ENCODE data around the gene SH3RF1. TPM values are rescaled to one million over a fixed set of nuclear protein-coding genes. Genes with fewer than 3 reads are reported as not detected.

Gene SH3RF1
- total and polyA plus RNA-seq, 7 experiments from 2014 or later: 0.08 to 3.8 (median 0.50) TPM; not detected in 3

GRCh38 chr4:169158861-169159260, 111.9 kb downstream of the SH3RF1 start:
- Mint-ChIP-seq H3K9me3 (no peaks in the 10 kb centered on the region), H3K27me3 (peaks cover 3 to 34% (median 25%) of the 10 kb centered on the region in 5 donors), H3K4me1 (no peaks in the 10 kb centered on the region), H3K27ac (no peak overlapping the region), H3K36me3 (no peaks in the 10 kb centered on the region), H3K4me3 (no peak overlapping the region)
- ChIA-PET CTCF (no interaction called here), POLR2A (no interaction called here)
- H3K27me3 ChIP-seq (ENCODE audit: control insufficient read depth in 2 of 2, insufficient read depth in 2 of 2, low read length in 2 of 2): no peaks in the 10 kb centered on the region
- intact Hi-C loops (cut with micrococcal nuclease): no loop called here
- H3K9me3 ChIP-seq (ENCODE audit: control insufficient read depth in 2 of 3, low read length in 3 of 3): no peaks in the 10 kb centered on the region
- ATAC-seq (no peak), DNase-seq (no peak)
- no peaks in the 10 kb centered on the region for H3K36me3 ChIP-seq (ENCODE audit: control insufficient read depth in 2 of 3, insufficient read depth in 3 of 3, low read length in 3 of 3)
- H3K4me1 ChIP-seq (ENCODE audit: control insufficient read depth in 2 of 2, insufficient read depth in 2 of 2, low read length in 2 of 2): no peaks in the 10 kb centered on the region
- H3K27ac ChIP-seq (ENCODE audit: low read depth, low read length): no peak overlapping the region
- no peak overlapping the region for H3K4me3 ChIP-seq (ENCODE audit: low read length)

- H3K27ac ChIP-seq (ENCODE audit: low read depth, low read length): no peak overlapping the region
These were observed 112.7 kb downstream of the SH3RF1 start for GRCh38 chr4:169158046-169158445.

GRCh38 chr4:169156392-169156791, 114.4 kb downstream of the SH3RF1 start:
- POLR2A ChIA-PET: no interaction called here
- Histone ChIP-seq H3K4me1 (ENCODE audit: control insufficient read depth in 2 of 2, insufficient read depth in 2 of 2, low read length in 2 of 2) (no peaks in the 10 kb centered on the region), H3K27ac (ENCODE audit: low read depth, low read length) (no peak overlapping the region), H3K27me3 (ENCODE audit: control insufficient read depth in 2 of 2, insufficient read depth in 2 of 2, low read length in 2 of 2) (no peaks in the 10 kb centered on the region), H3K9me3 (ENCODE audit: control insufficient read depth in 2 of 3, low read length in 3 of 3) (no peaks in the 10 kb centered on the region), H3K4me3 (ENCODE audit: low read length) (no peak overlapping the region), H3K36me3 (ENCODE audit: control insufficient read depth in 2 of 3, insufficient read depth in 3 of 3, low read length in 3 of 3) (no peaks in the 10 kb centered on the region)
- intact Hi-C loops (cut with micrococcal nuclease): no loop called here
- Mint-ChIP-seq H3K27ac (no peak overlapping the region), H3K9me3 (no peaks in the 10 kb centered on the region), H3K27me3 (peaks cover 0 to 26% (median 14%) of the 10 kb centered on the region in 5 donors), H3K36me3 (no peaks in the 10 kb centered on the region), H3K4me3 (no peak overlapping the region), H3K4me1 (no peaks in the 10 kb centered on the region)
- CTCF ChIA-PET: no interaction called here
- ATAC-seq (no peak), DNase-seq (no peak)

More at GRCh38 chr4:169158046-169158445, 112.7 kb downstream of the SH3RF1 start:
- H3K9me3 ChIP-seq (ENCODE audit: control insufficient read depth in 2 of 3, low read length in 3 of 3): no peaks in the 10 kb centered on the region
- no peak for DNase-seq
- no peaks in the 10 kb centered on the region for H3K27me3 ChIP-seq (ENCODE audit: control insufficient read depth in 2 of 2, insufficient read depth in 2 of 2, low read length in 2 of 2)
- CTCF ChIA-PET: no interaction called here
- intact Hi-C loops (cut with micrococcal nuclease): no loop called here
- no peaks in the 10 kb centered on the region for H3K4me1 ChIP-seq (ENCODE audit: control insufficient read depth in 2 of 2, insufficient read depth in 2 of 2, low read length in 2 of 2)
- ATAC-seq: no peak
- Mint-ChIP-seq H3K4me1 (no peaks in the 10 kb centered on the region), H3K27ac (no peak overlapping the region), H3K27me3 (peaks cover 0 to 29% (median 22%) of the 10 kb centered on the region in 5 donors), H3K36me3 (no peaks in the 10 kb centered on the region), H3K9me3 (no peaks in the 10 kb centered on the region), H3K4me3 (no peak overlapping the region)
- H3K36me3 ChIP-seq (ENCODE audit: control insufficient read depth in 2 of 3, insufficient read depth in 3 of 3, low read length in 3 of 3): no peaks in the 10 kb centered on the region
- POLR2A ChIA-PET: no interaction called here
- no peak overlapping the region for H3K4me3 ChIP-seq (ENCODE audit: low read length)

DNA sequence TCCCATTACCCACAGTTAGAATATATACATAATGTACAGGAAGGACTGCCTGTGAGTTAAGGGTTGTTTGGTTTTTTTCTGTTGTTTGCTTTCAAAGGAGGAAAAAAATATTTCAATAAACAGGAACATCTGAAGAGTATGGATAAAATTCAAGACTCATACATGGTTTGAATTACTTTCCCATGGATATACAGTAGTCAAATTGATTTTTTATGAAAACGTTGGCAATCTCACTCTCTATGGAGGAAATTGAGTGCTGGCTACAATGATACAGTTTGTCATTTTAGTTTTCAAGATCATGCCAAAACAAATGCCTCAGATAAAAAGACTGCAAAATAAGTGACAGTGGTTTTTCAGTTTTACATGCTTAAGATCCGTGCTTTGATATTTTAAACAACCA, 116.6 kb downstream of the SH3RF1 start:
- Histone ChIP-seq H3K4me3 (ENCODE audit: low read length) (no peak overlapping the region), H3K4me1 (ENCODE audit: control insufficient read depth in 2 of 2, insufficient read depth in 2 of 2, low read length in 2 of 2) (no peaks in the 10 kb centered on the region), H3K36me3 (ENCODE audit: control insufficient read depth in 2 of 3, insufficient read depth in 3 of 3, low read length in 3 of 3) (no peaks in the 10 kb centered on the region), H3K27me3 (ENCODE audit: control insufficient read depth in 2 of 2, insufficient read depth in 2 of 2, low read length in 2 of 2) (no peaks in the 10 kb centered on the region), H3K27ac (ENCODE audit: low read depth, low read length) (no peak overlapping the region), H3K9me3 (ENCODE audit: control insufficient read depth in 2 of 3, low read length in 3 of 3) (no peaks in the 10 kb centered on the region)
- Mint-ChIP-seq H3K9me3 (no peaks in the 10 kb centered on the region), H3K36me3 (no peaks in the 10 kb centered on the region), H3K4me3 (no peak overlapping the region), H3K4me1 (no peaks in the 10 kb centered on the region), H3K27me3 (peaks cover 0 to 25% (median 14%) of the 10 kb centered on the region in 5 donors), H3K27ac (no peak overlapping the region)
- no peak for DNase-seq
- ATAC-seq: no peak
- intact Hi-C loops (cut with micrococcal nuclease): no loop called here
- ChIA-PET CTCF (no interaction called here), POLR2A (no interaction called here)

DNA sequence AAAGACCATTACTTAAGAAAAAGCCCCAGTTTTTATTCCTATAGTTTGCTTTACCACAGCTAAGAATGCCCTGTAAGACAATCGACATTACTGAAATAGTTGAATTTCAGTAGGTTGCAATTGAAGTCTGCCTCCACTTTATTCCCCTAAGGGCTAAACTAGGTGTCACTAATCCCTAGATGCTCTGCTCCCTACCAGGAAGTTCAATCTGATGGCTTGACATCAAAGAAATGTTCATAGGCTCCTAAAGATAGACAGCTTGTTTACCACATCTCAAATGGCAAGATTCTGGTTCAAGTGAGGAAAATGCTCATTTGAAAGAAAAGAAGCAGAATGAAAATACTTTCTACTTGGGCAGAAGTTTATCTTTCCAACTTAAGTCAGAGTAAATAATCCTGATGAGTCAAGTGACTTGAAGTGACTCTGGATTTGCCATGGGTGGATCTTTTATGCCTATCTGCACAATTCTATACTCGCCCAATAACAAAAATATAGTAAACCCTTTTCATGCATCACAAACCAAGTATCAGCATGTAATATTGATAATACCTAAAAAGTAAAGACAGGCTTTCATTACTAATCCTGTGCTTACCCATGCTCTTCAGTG, 117.2 kb downstream of the SH3RF1 start:
- no peak overlapping the region for H3K27ac ChIP-seq (ENCODE audit: low read depth, low read length)
- no peaks in the 10 kb centered on the region for H3K36me3 ChIP-seq (ENCODE audit: control insufficient read depth in 2 of 3, insufficient read depth in 3 of 3, low read length in 3 of 3)
- no peaks in the 10 kb centered on the region for H3K4me1 ChIP-seq (ENCODE audit: control insufficient read depth in 2 of 2, insufficient read depth in 2 of 2, low read length in 2 of 2)
- ChIA-PET POLR2A (no interaction called here), CTCF (no interaction called here)
- H3K9me3 Mint-ChIP-seq: no peaks in the 10 kb centered on the region
- intact Hi-C loops (cut with micrococcal nuclease): no loop called here
- no peak overlapping the region for H3K4me3 ChIP-seq (ENCODE audit: low read length)
- H3K4me1 Mint-ChIP-seq: no peaks in the 10 kb centered on the region
- no peak overlapping the region for H3K4me3 Mint-ChIP-seq
- H3K36me3 Mint-ChIP-seq: no peaks in the 10 kb centered on the region
- DNase-seq (no peak), ATAC-seq (no peak)
- no peaks in the 10 kb centered on the region for H3K9me3 ChIP-seq (ENCODE audit: control insufficient read depth in 2 of 3, low read length in 3 of 3)
- H3K27me3 Mint-ChIP-seq: peaks cover 0 to 25% (median 14%) of the 10 kb centered on the region in 5 donors
- H3K27me3 ChIP-seq (ENCODE audit: control insufficient read depth in 2 of 2, insufficient read depth in 2 of 2, low read length in 2 of 2): no peaks in the 10 kb centered on the region
- no peak overlapping the region for H3K27ac Mint-ChIP-seq

- Histone ChIP-seq H3K27me3 (ENCODE audit: control insufficient read depth in 2 of 2, insufficient read depth in 2 of 2, low read length in 2 of 2) (no peaks in the 10 kb centered on the region), H3K4me1 (ENCODE audit: control insufficient read depth in 2 of 2, insufficient read depth in 2 of 2, low read length in 2 of 2) (no peaks in the 10 kb centered on the region), H3K9me3 (ENCODE audit: control insufficient read depth in 2 of 3, low read length in 3 of 3) (no peaks in the 10 kb centered on the region), H3K4me3 (ENCODE audit: low read length) (no peak overlapping the region), H3K27ac (ENCODE audit: low read depth, low read length) (no peak overlapping the region), H3K36me3 (ENCODE audit: control insufficient read depth in 2 of 3, insufficient read depth in 3 of 3, low read length in 3 of 3) (no peaks in the 10 kb centered on the region)
- Mint-ChIP-seq H3K36me3 (no peaks in the 10 kb centered on the region), H3K9me3 (no peaks in the 10 kb centered on the region), H3K4me3 (no peak overlapping the region), H3K4me1 (no peaks in the 10 kb centered on the region), H3K27ac (no peak overlapping the region), H3K27me3 (peaks cover 0 to 21% (median 14%) of the 10 kb centered on the region in 5 donors)
- intact Hi-C loops (cut with micrococcal nuclease): no loop called here
- no peak for DNase-seq
- ATAC-seq: no peak
- CTCF ChIA-PET: no interaction called here
- POLR2A ChIA-PET: no interaction called here
These were observed 117.9 kb downstream of the SH3RF1 start for GRCh38 chr4:169152899-169153298.

- no peak overlapping the region for H3K4me3 Mint-ChIP-seq
- Histone ChIP-seq H3K4me3 (ENCODE audit: low read length) (no peak overlapping the region), H3K36me3 (ENCODE audit: control insufficient read depth in 2 of 3, insufficient read depth in 3 of 3, low read length in 3 of 3) (no peaks in the 10 kb centered on the region), H3K9me3 (ENCODE audit: control insufficient read depth in 2 of 3, low read length in 3 of 3) (no peaks in the 10 kb centered on the region), H3K27me3 (ENCODE audit: control insufficient read depth in 2 of 2, insufficient read depth in 2 of 2, low read length in 2 of 2) (no peaks in the 10 kb centered on the region), H3K4me1 (ENCODE audit: control insufficient read depth in 2 of 2, insufficient read depth in 2 of 2, low read length in 2 of 2) (no peaks in the 10 kb centered on the region), H3K27ac (ENCODE audit: low read depth, low read length) (no peak overlapping the region)
- H3K9me3 Mint-ChIP-seq: no peaks in the 10 kb centered on the region
- no peak overlapping the region for H3K27ac Mint-ChIP-seq
- ChIA-PET POLR2A (no interaction called here), CTCF (no interaction called here)
- peaks cover 0 to 19% (median 12%) of the 10 kb centered on the region in 5 donors for H3K27me3 Mint-ChIP-seq
- ATAC-seq (no peak), DNase-seq (no peak)
- H3K4me1 Mint-ChIP-seq: no peaks in the 10 kb centered on the region
- intact Hi-C loops (cut with micrococcal nuclease): no loop called here
- no peaks in the 10 kb centered on the region for H3K36me3 Mint-ChIP-seq
These were observed 118.7 kb downstream of the SH3RF1 start for GRCh38 chr4:169152098-169152497.
